Endothelial cell (in vitro differentiated cells): Measurements from ENCODE around the gene KCTD14. TPM values are rescaled to one million over a fixed set of nuclear protein-coding genes. Genes with fewer than 3 reads are reported as not detected.

Experiments
- DNase-seq: peaks from one replicate; pipeline ENCODE4 v3.0.0; 2021; ENCODE audit warnings: low spot score
- H3K27ac Mint-ChIP-seq: one replicate; pipeline ENCODE4 v1.8.0; 2021; ENCODE audit warnings: mixed read lengths, inconsistent platforms; ENCODE audit not compliant: unreplicated experiment
- H3K27me3 Mint-ChIP-seq: one replicate; pipeline ENCODE4 v1.8.0; 2021; ENCODE audit warnings: mild to moderate bottlenecking, moderate library complexity, mixed read lengths, inconsistent platforms; ENCODE audit not compliant: unreplicated experiment
- H3K36me3 Mint-ChIP-seq: one replicate; pipeline ENCODE4 v1.8.0; 2021; ENCODE audit warnings: mild to moderate bottlenecking, low read depth, mixed read lengths, inconsistent platforms; ENCODE audit not compliant: unreplicated experiment
- H3K4me1 Mint-ChIP-seq: one replicate; pipeline ENCODE4 v1.8.0; 2021; ENCODE audit warnings: mild to moderate bottlenecking, mixed read lengths, inconsistent platforms; ENCODE audit not compliant: unreplicated experiment
- H3K4me3 Mint-ChIP-seq: one replicate; pipeline ENCODE4 v1.8.0; 2021; ENCODE audit warnings: mild to moderate bottlenecking, mixed read lengths, inconsistent platforms; ENCODE audit not compliant: unreplicated experiment
- H3K9me3 Mint-ChIP-seq: one replicate; pipeline ENCODE4 v1.8.0; 2021; ENCODE audit warnings: mixed read lengths, inconsistent platforms; ENCODE audit not compliant: unreplicated experiment
- total RNA-seq: library from RNA; stranded (reverse); fragmentation: NEBNext Ultra II Directional; extraction: Animal tissue kit (Norgen Biotek cat#: 25700); gene quantifications from one replicate; pipeline ENCODE4 v1.2.1, GENCODE V29; 2021; ENCODE audit not compliant: unreplicated experiment
- TF ChIP-seq, protein P1 (sequence below): fragments of 200-600 bp; sonication (generic); IDR thresholded peaks from one replicate; pipeline ENCODE4 v1.5.0; 2021; ENCODE audit warnings: antibody characterized with exemption; ENCODE audit not compliant: unreplicated experiment

KCTD14 gene
- total RNA-seq, 1 donor from 2014 or later, result 0.97 TPM

DNA sequence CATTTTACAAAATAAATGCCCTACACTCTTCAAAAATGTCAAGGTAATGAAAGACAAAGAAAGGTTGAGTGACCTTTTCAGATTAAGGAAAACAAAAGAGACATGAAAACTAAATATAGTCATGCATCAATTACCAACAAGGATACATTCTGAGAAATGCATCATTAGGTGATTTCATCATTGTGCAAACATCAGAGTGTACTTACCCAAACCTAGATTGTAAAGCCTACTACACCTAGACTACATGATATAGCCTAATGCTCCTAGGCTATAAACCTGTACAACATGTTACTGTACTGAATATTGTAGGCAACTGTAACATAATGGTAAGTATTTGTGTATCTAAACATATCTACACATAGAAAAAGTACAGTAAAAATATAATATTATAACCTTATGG is 55.3 kb downstream of the KCTD14 start:
- TF ChIP-seq, protein P1, sequence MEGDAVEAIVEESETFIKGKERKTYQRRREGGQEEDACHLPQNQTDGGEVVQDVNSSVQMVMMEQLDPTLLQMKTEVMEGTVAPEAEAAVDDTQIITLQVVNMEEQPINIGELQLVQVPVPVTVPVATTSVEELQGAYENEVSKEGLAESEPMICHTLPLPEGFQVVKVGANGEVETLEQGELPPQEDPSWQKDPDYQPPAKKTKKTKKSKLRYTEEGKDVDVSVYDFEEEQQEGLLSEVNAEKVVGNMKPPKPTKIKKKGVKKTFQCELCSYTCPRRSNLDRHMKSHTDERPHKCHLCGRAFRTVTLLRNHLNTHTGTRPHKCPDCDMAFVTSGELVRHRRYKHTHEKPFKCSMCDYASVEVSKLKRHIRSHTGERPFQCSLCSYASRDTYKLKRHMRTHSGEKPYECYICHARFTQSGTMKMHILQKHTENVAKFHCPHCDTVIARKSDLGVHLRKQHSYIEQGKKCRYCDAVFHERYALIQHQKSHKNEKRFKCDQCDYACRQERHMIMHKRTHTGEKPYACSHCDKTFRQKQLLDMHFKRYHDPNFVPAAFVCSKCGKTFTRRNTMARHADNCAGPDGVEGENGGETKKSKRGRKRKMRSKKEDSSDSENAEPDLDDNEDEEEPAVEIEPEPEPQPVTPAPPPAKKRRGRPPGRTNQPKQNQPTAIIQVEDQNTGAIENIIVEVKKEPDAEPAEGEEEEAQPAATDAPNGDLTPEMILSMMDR, result no peak
- peaks cover 7% of the 10 kb centered on the region for H3K36me3 Mint-ChIP-seq
- H3K4me3 Mint-ChIP-seq, result no peak overlapping the region
- DNase-seq, result no peak
- H3K9me3 Mint-ChIP-seq, result no peaks in the 10 kb centered on the region
- peaks cover 3% of the 10 kb centered on the region for H3K27me3 Mint-ChIP-seq
- H3K4me1 Mint-ChIP-seq, result no peaks in the 10 kb centered on the region
- no peak overlapping the region for H3K27ac Mint-ChIP-seq

- H3K27ac Mint-ChIP-seq, result no peak overlapping the region
- no peak overlapping the region for H3K4me3 Mint-ChIP-seq
- peaks cover 3% of the 10 kb centered on the region for H3K27me3 Mint-ChIP-seq
- H3K4me1 Mint-ChIP-seq, result no peaks in the 10 kb centered on the region
- H3K36me3 Mint-ChIP-seq, result peaks cover 7% of the 10 kb centered on the region
- H3K9me3 Mint-ChIP-seq, result no peaks in the 10 kb centered on the region
- TF ChIP-seq, protein P1, result no peak
- DNase-seq, result no peak
Observed at GRCh38 chr11:77967121-77967520, 56.0 kb downstream of the KCTD14 start.

GRCh38 chr11:77966338-77966737 is 56.7 kb downstream of the KCTD14 start:
- TF ChIP-seq, protein P1, result no peak
- Mint-ChIP-seq H3K36me3 (peaks cover 7% of the 10 kb centered on the region), H3K4me1 (no peaks in the 10 kb centered on the region), H3K27ac (no peak overlapping the region), H3K9me3 (no peaks in the 10 kb centered on the region), H3K4me3 (no peak overlapping the region), H3K27me3 (peaks cover 3% of the 10 kb centered on the region)
- no peak for DNase-seq

Other genes starting within 250 kb of the KCTD14 start
- 73.7 TPM for gene RSF1, start 202.6 kb downstream of the KCTD14 start, total RNA-seq
- gene AAMDC, start 202.1 kb downstream of the KCTD14 start, total RNA-seq, result 24.7 TPM
- gene INTS4, start 28.6 kb downstream of the KCTD14 start, total RNA-seq, result 40.9 TPM
- gene THRSP, start 40.6 kb upstream of the KCTD14 start, total RNA-seq, result not detected
- 203 TPM for gene NDUFC2, start 56.6 kb upstream of the KCTD14 start, total RNA-seq
- gene ALG8, start 116.3 kb upstream of the KCTD14 start, total RNA-seq, result 31.4 TPM
- gene KCTD21, start 165.3 kb upstream of the KCTD14 start, total RNA-seq, result 11.4 TPM
- 26.0 TPM for gene USP35, start 165.6 kb upstream of the KCTD14 start, total RNA-seq